Activated CD4-positive, alpha-beta T cell treated with anti-CD3 and anti-CD28 coated beads, Interleukin-2, amount 50 U/mL, for 4 hours (primary cell): Measurements from ENCODE around the gene SLC8A1.

Experiments
- DNase-seq, 2 experiments: peaks; one replicate each; pipeline ENCODE4 v3.0.0-alpha.2; 2020

The SLC8A1 gene

GRCh38 chr2:40451918-40452605 lies at the start of gene SLC8A1:
Gene SLC8A1, minus strand, starts transcription at chr2:40452090.
- no peak for DNase-seq

GRCh38 chr2:40499437-40499836 lies 47.5 kb upstream of the SLC8A1 start:
- DNase-seq: no peak

GRCh38 chr2:40497251-40497859 lies 45.5 kb upstream of the SLC8A1 start:
- DNase-seq: no peak

GRCh38 chr2:40489678-40489960 lies 37.7 kb upstream of the SLC8A1 start:
- DNase-seq: no peak

GRCh38 chr2:40488927-40489677 lies 37.2 kb upstream of the SLC8A1 start:
- DNase-seq: no peak

GRCh38 chr2:40488101-40488601 lies 36.3 kb upstream of the SLC8A1 start:
- no peak for DNase-seq

- DNase-seq: no peak
Observed at GRCh38 chr2:40487602-40488001, 35.7 kb upstream of the SLC8A1 start.

- DNase-seq: no peak
Observed at GRCh38 chr2:40485854-40486253, 34.0 kb upstream of the SLC8A1 start.

- no peak for DNase-seq
Observed at GRCh38 chr2:40485318-40485717, 33.4 kb upstream of the SLC8A1 start.

- DNase-seq: no peak
Observed at GRCh38 chr2:40483549-40484243, 31.8 kb upstream of the SLC8A1 start.

- DNase-seq: no peak
Observed at GRCh38 chr2:40480596-40480995, 28.7 kb upstream of the SLC8A1 start.

GRCh38 chr2:40480073-40480472 lies 28.2 kb upstream of the SLC8A1 start:
- no peak for DNase-seq

- DNase-seq: no peak
Observed at GRCh38 chr2:40477361-40477760, 25.5 kb upstream of the SLC8A1 start.

- no peak for DNase-seq
Observed at GRCh38 chr2:40476436-40476835, 24.5 kb upstream of the SLC8A1 start.

GRCh38 chr2:40474306-40474705 lies 22.4 kb upstream of the SLC8A1 start:
- DNase-seq: no peak

- DNase-seq: no peak
Observed at GRCh38 chr2:40471866-40472265, 20.0 kb upstream of the SLC8A1 start.

GRCh38 chr2:40470822-40471813 lies 19.2 kb upstream of the SLC8A1 start:
- no peak for DNase-seq

- DNase-seq: no peak
Observed at GRCh38 chr2:40466935-40467572, 15.2 kb upstream of the SLC8A1 start.

- no peak for DNase-seq
Observed at GRCh38 chr2:40466332-40466906, 14.5 kb upstream of the SLC8A1 start.

- DNase-seq: no peak
Observed at GRCh38 chr2:40463112-40463511, 11.2 kb upstream of the SLC8A1 start.

- no peak for DNase-seq
Observed at GRCh38 chr2:40458271-40458794, 6.4 kb upstream of the SLC8A1 start.
